Caco-2 (cell line): ENCODE results near the gene SPATA24. TPM values are rescaled to one million over a fixed set of nuclear protein-coding genes. Genes with fewer than 3 reads are reported as not detected.

Experiments used
- BruUV-seq: library from RNA; stranded (reverse); fragments of 400-500 nt; replicated peaks from 2 replicates; lab custom pipeline; 2021; lab: Mats Ljungman, UMichigan
- CTCF ChIA-PET: fragments of 300-600 bp; sonication (Branson Sonifier 250); formaldehyde crosslinking; loops from one replicate; lab custom pipeline; 2022; ENCODE audit warnings: antibody characterized with exemption; lab: Charles Lee
- POLR2A ChIA-PET: fragments of 300-600 bp; sonication (Branson Sonifier 250); formaldehyde crosslinking; loops from one replicate; lab custom pipeline; 2022; ENCODE audit warnings: antibody characterized with exemption; lab: Charles Lee
- DNase-seq, 2 experiments: peaks; one replicate each; pipeline versions ENCODE4 v3.0.0 to v3.0.0-alpha.2; 2020 to 2022
- H3K27me3 ChIP-seq: replicated peaks from 2 replicates; pipeline ENCODE4 v1.6.0; 2011; ENCODE audit warnings: low read length; ENCODE audit not compliant: control insufficient read depth, insufficient read depth
- H3K36me3 ChIP-seq: 2 replicates; pipeline ENCODE4 v1.5.1; 2011; ENCODE audit warnings: low read length; ENCODE audit not compliant: control insufficient read depth, insufficient read depth
- H3K4me1 ChIP-seq: fragments of 250-450 bp; sonication (Bioruptor Pico); 2 replicates; pipeline ENCODE4 v1.5.1; 2020; ENCODE audit warnings: mild to moderate bottlenecking
- H3K4me3 ChIP-seq: 2 replicates; pipeline ENCODE4 v1.5.1; 2011; ENCODE audit warnings: low read depth, mild to moderate bottlenecking, control low read depth, low read length
- H3K9me3 ChIP-seq: fragments of 250-450 bp; sonication (Bioruptor Pico); 2 replicates; pipeline ENCODE4 v1.5.1; 2020; ENCODE audit warnings: mild to moderate bottlenecking, moderate library complexity
- H3K27ac Mint-ChIP-seq: one replicate; pipeline ENCODE4 v1.8.0; 2022; ENCODE audit warnings: mixed read lengths; ENCODE audit not compliant: unreplicated experiment
- H3K27me3 Mint-ChIP-seq: one replicate; pipeline ENCODE4 v1.8.0; 2022; ENCODE audit warnings: mixed read lengths; ENCODE audit not compliant: insufficient read depth, unreplicated experiment
- H3K36me3 Mint-ChIP-seq: one replicate; pipeline ENCODE4 v1.8.0; 2022; ENCODE audit warnings: mild to moderate bottlenecking, mixed read lengths; ENCODE audit not compliant: insufficient read depth, unreplicated experiment
- H3K4me1 Mint-ChIP-seq: one replicate; pipeline ENCODE4 v1.8.0; 2022; ENCODE audit warnings: low read depth, mixed read lengths; ENCODE audit not compliant: unreplicated experiment
- H3K4me3 Mint-ChIP-seq: one replicate; pipeline ENCODE4 v1.8.0; 2022; ENCODE audit warnings: mild to moderate bottlenecking, moderate library complexity, mixed read lengths; ENCODE audit not compliant: unreplicated experiment
- H3K9me3 Mint-ChIP-seq: one replicate; pipeline ENCODE4 v1.8.0; 2022; ENCODE audit warnings: mixed read lengths; ENCODE audit not compliant: unreplicated experiment
- intact Hi-C: fragments of 100-400 bp; cut with micrococcal nuclease; formaldehyde crosslinking; loops from one replicate; pipeline ENCODE4 v1.10.0; 2022; ENCODE audit not compliant: unreplicated experiment
- total RNA-seq: library from RNA; stranded (reverse); gene quantifications from 2 replicates; pipeline ENCODE4 v1.2.3, GENCODE V29; 2022
- TF ChIP-seq, protein P1 (sequence below), 2 experiments: fragments of 200-600 bp in 1 of 2; IDR thresholded peaks; 1 replicate in 1 of 2; 2 replicates in 1 of 2; pipeline versions ENCODE4 v1.5.1 to v1.8.0; 2011 to 2022; ENCODE audit warnings: antibody characterized with exemption in 1 of 2, control low read depth in 1 of 2, inconsistent platforms in 1 of 2, low read depth in 1 of 2, low read length in 1 of 2, mild to moderate bottlenecking in 1 of 2, moderate library complexity in 1 of 2; ENCODE audit not compliant: insufficient read depth in 1 of 2, severe bottlenecking in 1 of 2, unreplicated experiment in 1 of 2

Gene SPATA24
- total RNA-seq, 1 experiment from 2014 or later, result 10.1 TPM

DNA sequence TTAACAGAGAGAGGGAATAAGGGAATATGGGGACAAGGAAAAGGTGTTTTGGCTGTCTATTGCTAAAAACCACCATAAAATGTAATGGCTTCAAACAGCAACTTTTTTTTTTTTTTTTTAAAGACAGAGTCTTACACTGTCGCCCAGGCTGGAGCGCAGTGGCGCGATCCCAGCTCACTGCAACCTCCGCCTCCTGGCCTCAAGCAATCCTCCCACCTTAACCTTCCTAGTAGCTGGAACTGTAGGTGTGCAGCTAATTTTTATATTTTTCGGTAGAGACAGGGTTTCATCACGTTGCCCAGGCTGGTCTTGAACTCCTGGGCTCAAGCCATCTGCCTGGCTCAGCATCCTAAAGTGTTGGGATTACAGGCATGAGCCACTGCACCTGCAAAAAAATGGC lies 4.3 kb upstream of the SPATA24 start:
- ChIA-PET POLR2A (no interaction called here), CTCF (no interaction called here)
- Histone ChIP-seq H3K27me3 (no peaks in the 10 kb centered on the region), H3K4me1 (0 out of 2 replicates have a peak, but pooled peaks cover 4% of the 10 kb centered on the region), H3K36me3 (no peaks in the 10 kb centered on the region), H3K9me3 (no peaks in the 10 kb centered on the region), H3K4me3 (no peak overlapping the region)
- no peaks in the 10 kb centered on the region for H3K27me3 Mint-ChIP-seq
- TF ChIP-seq, protein P1, sequence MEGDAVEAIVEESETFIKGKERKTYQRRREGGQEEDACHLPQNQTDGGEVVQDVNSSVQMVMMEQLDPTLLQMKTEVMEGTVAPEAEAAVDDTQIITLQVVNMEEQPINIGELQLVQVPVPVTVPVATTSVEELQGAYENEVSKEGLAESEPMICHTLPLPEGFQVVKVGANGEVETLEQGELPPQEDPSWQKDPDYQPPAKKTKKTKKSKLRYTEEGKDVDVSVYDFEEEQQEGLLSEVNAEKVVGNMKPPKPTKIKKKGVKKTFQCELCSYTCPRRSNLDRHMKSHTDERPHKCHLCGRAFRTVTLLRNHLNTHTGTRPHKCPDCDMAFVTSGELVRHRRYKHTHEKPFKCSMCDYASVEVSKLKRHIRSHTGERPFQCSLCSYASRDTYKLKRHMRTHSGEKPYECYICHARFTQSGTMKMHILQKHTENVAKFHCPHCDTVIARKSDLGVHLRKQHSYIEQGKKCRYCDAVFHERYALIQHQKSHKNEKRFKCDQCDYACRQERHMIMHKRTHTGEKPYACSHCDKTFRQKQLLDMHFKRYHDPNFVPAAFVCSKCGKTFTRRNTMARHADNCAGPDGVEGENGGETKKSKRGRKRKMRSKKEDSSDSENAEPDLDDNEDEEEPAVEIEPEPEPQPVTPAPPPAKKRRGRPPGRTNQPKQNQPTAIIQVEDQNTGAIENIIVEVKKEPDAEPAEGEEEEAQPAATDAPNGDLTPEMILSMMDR (IDR thresholded peaks at IDR 0.05; ENCODE audit: insufficient read depth in 1 of 2, low read depth in 1 of 2, low read length in 1 of 2, severe bottlenecking in 1 of 2, unreplicated experiment in 1 of 2), result no peak
- H3K9me3 Mint-ChIP-seq, result no peaks in the 10 kb centered on the region
- H3K36me3 Mint-ChIP-seq, result peaks cover 8% of the 10 kb centered on the region
- intact Hi-C loops, result no loop called here
- H3K4me1 Mint-ChIP-seq, result peaks cover 7% of the 10 kb centered on the region
- BruUV-seq, result no TSS peak
- no peak overlapping the region for H3K27ac Mint-ChIP-seq
- no peak overlapping the region for H3K4me3 Mint-ChIP-seq
- no peak for DNase-seq

DNA sequence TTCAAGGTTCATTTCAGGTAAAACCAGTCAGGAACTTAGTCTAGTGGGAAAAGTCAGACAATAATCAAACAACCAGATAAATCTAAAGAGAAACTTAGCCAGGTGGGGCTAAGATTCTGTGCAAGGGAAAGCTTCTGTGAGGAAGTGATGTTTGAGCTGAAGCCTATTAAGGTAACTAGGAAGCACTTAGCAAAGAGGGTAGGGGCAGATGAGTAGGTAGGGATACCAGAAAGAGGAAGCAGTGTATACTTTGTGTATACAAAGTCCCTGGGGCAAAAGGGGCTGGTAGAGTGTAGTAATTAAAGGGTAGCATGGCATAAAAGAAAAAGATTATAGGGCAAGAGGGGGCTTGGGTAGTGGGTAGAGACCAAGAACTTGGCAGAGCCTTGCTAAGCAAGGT lies 3.6 kb upstream of the SPATA24 start:
- peaks cover 13% of the 10 kb centered on the region for H3K36me3 Mint-ChIP-seq

DNA sequence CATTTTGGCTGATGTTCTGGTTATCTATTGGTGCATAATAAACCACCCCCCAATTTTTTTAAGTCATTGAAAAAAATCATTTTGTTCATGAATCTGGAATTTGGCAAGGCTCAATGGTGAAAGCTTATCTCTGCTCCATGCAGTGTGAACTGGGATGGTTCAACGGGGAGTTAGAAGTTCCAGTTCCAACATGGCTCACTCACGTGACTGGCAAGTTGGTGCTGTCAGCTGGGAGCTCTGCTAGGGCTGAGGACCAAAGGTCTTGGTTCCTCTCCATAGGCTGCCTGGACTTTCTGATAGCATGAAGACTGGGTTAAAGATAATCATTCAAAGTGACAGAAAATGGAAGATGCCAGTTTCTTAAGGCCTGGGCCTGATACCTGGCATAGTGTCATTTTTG lies 3.1 kb upstream of the SPATA24 start:
- no TSS peak for BruUV-seq
- no peaks in the 10 kb centered on the region for H3K27me3 ChIP-seq
- no peak overlapping the region for H3K4me3 ChIP-seq
- Mint-ChIP-seq H3K9me3 (no peaks in the 10 kb centered on the region), H3K27me3 (no peaks in the 10 kb centered on the region), H3K4me1 (peaks cover 13% of the 10 kb centered on the region), H3K4me3 (no peak overlapping the region), H3K36me3 (peaks cover 13% of the 10 kb centered on the region), H3K27ac (no peak overlapping the region)
- ChIA-PET CTCF (no interaction called here), POLR2A (interaction anchor here (0.5 to 0.6 kb wide), 3 partner anchors 33 to 304 kb away, joined by 3 to 4 read pairs (median 3); partner anchors contain the start of gene MATR3)
- intact Hi-C loops, result no loop called here
- DNase-seq, result no peak
- 0 out of 2 replicates have a peak, but pooled peaks cover 4% of the 10 kb centered on the region for H3K4me1 ChIP-seq
- TF ChIP-seq, protein P1 (IDR thresholded peaks at IDR 0.05; ENCODE audit: insufficient read depth in 1 of 2, low read depth in 1 of 2, low read length in 1 of 2, severe bottlenecking in 1 of 2, unreplicated experiment in 1 of 2), result no peak
- H3K36me3 ChIP-seq, result no peaks in the 10 kb centered on the region
- no peaks in the 10 kb centered on the region for H3K9me3 ChIP-seq

More for the DNA sequence above, 3.6 kb upstream of the SPATA24 start:
- Mint-ChIP-seq H3K27me3 (no peaks in the 10 kb centered on the region), H3K27ac (no peak overlapping the region), H3K4me1 (peaks cover 11% of the 10 kb centered on the region), H3K4me3 (no peak overlapping the region), H3K9me3 (no peaks in the 10 kb centered on the region)
- Histone ChIP-seq H3K36me3 (no peaks in the 10 kb centered on the region), H3K27me3 (no peaks in the 10 kb centered on the region), H3K4me3 (no peak overlapping the region), H3K9me3 (no peaks in the 10 kb centered on the region), H3K4me1 (0 out of 2 replicates have a peak, but pooled peaks cover 4% of the 10 kb centered on the region)
- BruUV-seq, result no TSS peak
- POLR2A ChIA-PET, result no interaction called here
- DNase-seq, result no peak
- CTCF ChIA-PET, result no interaction called here
- TF ChIP-seq, protein P1 (IDR thresholded peaks at IDR 0.05; ENCODE audit: insufficient read depth in 1 of 2, low read depth in 1 of 2, low read length in 1 of 2, severe bottlenecking in 1 of 2, unreplicated experiment in 1 of 2), result no peak
- intact Hi-C loops, result no loop called here
